HepG2 (cell line): ENCODE measurements around the gene IL1RAPL2. TPM values are rescaled to one million over a fixed set of nuclear protein-coding genes. Genes with fewer than 3 reads are reported as not detected.
A peak's percentile ranks its signal among the peaks of the same experiment; 100 is the strongest.

Experiments used
- ATAC-seq: fragments of 200-7000 bp; cut with Tn5 transposase; 3 replicates; pipeline ENCODE4 v1.9.1; 2020; ENCODE audit warnings: mild to moderate bottlenecking, moderate library complexity
- BruUV-seq: library from RNA; stranded (reverse); fragments of 400-500 nt; replicated peaks from 2 replicates; lab custom pipeline; 2021; lab: Mats Ljungman, UMichigan
- CTCF ChIA-PET: fragments of 300-600 bp; formaldehyde crosslinking; extraction: SDS; loops from one replicate; lab custom pipeline; 2021; ENCODE audit warnings: low total read pairs, inconsistent platforms, low intra/inter-chr PET ratio; lab: Yijun Ruan, JAX
- POLR2A ChIA-PET: fragments of 350-600 bp; sonication (Branson Sonifier 250); formaldehyde crosslinking; loops from one replicate; lab custom pipeline; 2020; ENCODE audit warnings: antibody characterized with exemption, inconsistent platforms; lab: Yijun Ruan, JAX
- DNase-seq: peaks from one replicate; pipeline ENCODE4 v3.0.0-alpha.2; 2015; ENCODE audit warnings: low spot score
- FAIRE-seq: peaks from 3 replicates; lab custom pipeline; 2011; peaks lifted over from hg19 to GRCh38; lab: Jason Lieb, UNC
- H2AFZ ChIP-seq: one replicate; pipeline ENCODE4 v1.6.1; 2011; ENCODE audit warnings: low read length, inconsistent platforms
- H3K27ac ChIP-seq: fragments of 300-600 bp; 3 replicates; pipeline ENCODE4 v1.8.0; 2011; ENCODE audit warnings: mixed run types, mild to moderate bottlenecking, mixed read lengths, low read length, inconsistent platforms; ENCODE audit not compliant: insufficient read depth; ENCODE audit errors: extremely low read length
- H3K27me3 ChIP-seq, 2 experiments: fragments of 200-600 bp in 1 of 2; 2 replicates in 1 of 2; 3 replicates in 1 of 2; pipeline versions ENCODE4 v1.6.0 to v1.8.0; 2011; ENCODE audit warnings: low read length in 2 of 2, mild to moderate bottlenecking in 2 of 2, moderate library complexity in 2 of 2, inconsistent platforms in 1 of 2; ENCODE audit not compliant: insufficient read depth in 2 of 2, control insufficient read depth in 1 of 2
- H3K36me3 ChIP-seq, 2 experiments: fragments of 200-600 bp in 1 of 2; replicated peaks in 1 of 2; 2 replicates in 1 of 2; 3 replicates in 1 of 2; pipeline versions ENCODE4 v1.5.1 to v1.8.0; 2011; ENCODE audit warnings: low read length in 2 of 2, inconsistent platforms in 1 of 2; ENCODE audit not compliant: insufficient read depth in 2 of 2, control insufficient read depth in 1 of 2
- H3K4me1 ChIP-seq: 2 replicates; pipeline ENCODE4 v1.5.1; 2012; ENCODE audit warnings: low read length, inconsistent platforms; ENCODE audit not compliant: insufficient read depth
- H3K4me2 ChIP-seq: 2 replicates; pipeline ENCODE4 v1.6.0; 2011; ENCODE audit warnings: low read depth, low read length, inconsistent platforms
- H3K4me3 ChIP-seq, 3 experiments: fragments of 200-600 bp in 1 of 3; sonication (generic), shearing (Covaris generic) in 1 of 3; replicated peaks in 1 of 3; 2 replicates each; pipeline ENCODE4 v1.5.1; 2011 to 2016; ENCODE audit warnings: low read length in 3 of 3, inconsistent platforms in 2 of 3, low read depth in 2 of 3, mild to moderate bottlenecking in 2 of 3, control low read depth in 1 of 3, mixed read lengths in 1 of 3; ENCODE audit not compliant: insufficient read depth in 1 of 3
- H3K79me2 ChIP-seq: one replicate; pipeline ENCODE4 v1.6.1; 2011; ENCODE audit warnings: low read length, inconsistent platforms; ENCODE audit not compliant: insufficient read depth
- H3K9ac ChIP-seq: 2 replicates; pipeline ENCODE4 v1.6.0; 2011; ENCODE audit warnings: mild to moderate bottlenecking, low read depth, low read length, inconsistent platforms; ENCODE audit not compliant: insufficient read depth
- H3K9me3 ChIP-seq: 2 replicates; pipeline ENCODE4 v1.5.1; 2012; ENCODE audit warnings: mild to moderate bottlenecking, low read length
- H4K20me1 ChIP-seq: 2 replicates; pipeline ENCODE4 v1.6.0; 2011; ENCODE audit warnings: inconsistent platforms, mild to moderate bottlenecking, low read length, moderate library complexity; ENCODE audit not compliant: insufficient read depth
- ESRRA ChIP-seq: sonication (generic); formaldehyde crosslinking; IDR thresholded peaks from 2 replicates; pipeline ENCODE4 v1.5.1; 2020; ENCODE audit warnings: mild to moderate bottlenecking, low read depth, missing genetic modification reagents
- HDAC2 ChIP-seq: sonication (generic); formaldehyde crosslinking; IDR thresholded peaks from 2 replicates; pipeline ENCODE4 v1.4.0; 2020; ENCODE audit warnings: missing genetic modification reagents
- MAF1 ChIP-seq: sonication (generic); formaldehyde crosslinking; IDR thresholded peaks from 2 replicates; pipeline ENCODE4 v1.5.0; 2020; ENCODE audit warnings: missing genetic modification reagents, borderline replicate concordance
- MAFF ChIP-seq: IDR thresholded peaks from 2 replicates; pipeline ENCODE4 v1.6.1; 2011; ENCODE audit warnings: low read depth, low read length, improper control_type of control experiment
- MAFK ChIP-seq, 2 experiments: IDR thresholded peaks in 1 of 2; conservative IDR thresholded peaks in 1 of 2; 2 replicates each; pipeline ENCODE4 v1.6.1; 2011; ENCODE audit warnings: improper control_type of control experiment in 2 of 2, low read length in 2 of 2
- TRIM24 ChIP-seq: sonication (generic); formaldehyde crosslinking; IDR thresholded peaks from 2 replicates; pipeline ENCODE4 v1.8.0; 2022; ENCODE audit warnings: mild to moderate bottlenecking, missing genetic modification reagents
- ZBTB10 ChIP-seq: sonication (generic); formaldehyde crosslinking; IDR thresholded peaks from 2 replicates; pipeline ENCODE4 v1.4.0; 2020; ENCODE audit warnings: missing genetic modification reagents, borderline replicate concordance
- ZNF12 ChIP-seq: sonication (generic); formaldehyde crosslinking; IDR thresholded peaks from 2 replicates; pipeline ENCODE4 v1.5.0; 2020; ENCODE audit warnings: missing genetic modification reagents
- ZNF317 ChIP-seq: sonication (generic); formaldehyde crosslinking; IDR thresholded peaks from 2 replicates; pipeline ENCODE4 v1.5.0; 2020; ENCODE audit warnings: mild to moderate bottlenecking, missing genetic modification reagents
- ZNF350 ChIP-seq: sonication (generic); formaldehyde crosslinking; IDR thresholded peaks from 2 replicates; pipeline ENCODE4 v1.4.0; 2020; ENCODE audit warnings: mild to moderate bottlenecking, low read depth, missing genetic modification reagents, borderline replicate concordance
- ZNF484 ChIP-seq: sonication (generic); formaldehyde crosslinking; IDR thresholded peaks from 2 replicates; pipeline ENCODE4 v1.5.1; 2020; ENCODE audit warnings: mild to moderate bottlenecking, low read depth, missing genetic modification reagents, borderline replicate concordance
- ZNF564 ChIP-seq: sonication (generic); formaldehyde crosslinking; IDR thresholded peaks from 2 replicates; pipeline ENCODE4 v1.8.1; 2023; ENCODE audit warnings: mild to moderate bottlenecking, missing genetic modification reagents
- ZNF572 ChIP-seq: sonication (generic); formaldehyde crosslinking; IDR thresholded peaks from 2 replicates; pipeline ENCODE4 v1.5.1; 2020; ENCODE audit warnings: mild to moderate bottlenecking, missing genetic modification reagents
- ZNF713 ChIP-seq: sonication (generic); formaldehyde crosslinking; IDR thresholded peaks from 2 replicates; pipeline ENCODE4 v1.4.0; 2020; ENCODE audit warnings: mild to moderate bottlenecking, missing genetic modification reagents
- WGBS: methylation state at CpG from one replicate; pipeline ENCODE4 v1.1.6; 2017; ENCODE audit warnings: low lambda C conversion rate; 5-methylcytosine and 5-hydroxymethylcytosine counted together
- in situ Hi-C: cut with HindIII; loops from 2 replicates; pipeline ENCODE4 v1.10.0; 2017; ENCODE audit warnings: low pct_unique_long_range_greater_than_20kb; ENCODE audit not compliant: extremely low pct_ligation_motif_present
- intact Hi-C: fragments of 100-400 bp; cut with micrococcal nuclease; formaldehyde crosslinking; loops from one replicate; pipeline ENCODE4 v1.10.0; 2022; ENCODE audit not compliant: unreplicated experiment
- polyA plus RNA-seq, 8 experiments: library from polyadenylated mRNA; depleted of rRNA in 3 of 8; stranded (reverse) in 7 of 8; unstranded in 1 of 8; fragments of >200 nt; fragmentation: Illumina TruSeq in 4 of 8; extraction: Trizol in 4 of 8; gene quantifications; 2 replicates each; pipeline versions ENCODE4 v1.2.1 to v1.2.3, GENCODE V29; 2011 to 2016; ENCODE audit warnings: low read depth in 4 of 8, missing spikeins in 1 of 8, mixed read lengths in 1 of 8; ENCODE audit not compliant: insufficient read depth in 1 of 8
- total RNA-seq, 5 experiments: library from RNA; depleted of rRNA; stranded (reverse); fragments of >200 nt; fragmentation: Illumina TruSeq; extraction: Trizol; gene quantifications; 2 replicates each; pipeline ENCODE4 v1.2.3, GENCODE V29; 2016; ENCODE audit warnings: low read depth in 1 of 5

The IL1RAPL2 gene
- total and polyA plus RNA-seq, 2 of the 13 experiments (the other 11 are each of a cell fraction or from before 2014, with no cell fraction given) = not detected

DNA sequence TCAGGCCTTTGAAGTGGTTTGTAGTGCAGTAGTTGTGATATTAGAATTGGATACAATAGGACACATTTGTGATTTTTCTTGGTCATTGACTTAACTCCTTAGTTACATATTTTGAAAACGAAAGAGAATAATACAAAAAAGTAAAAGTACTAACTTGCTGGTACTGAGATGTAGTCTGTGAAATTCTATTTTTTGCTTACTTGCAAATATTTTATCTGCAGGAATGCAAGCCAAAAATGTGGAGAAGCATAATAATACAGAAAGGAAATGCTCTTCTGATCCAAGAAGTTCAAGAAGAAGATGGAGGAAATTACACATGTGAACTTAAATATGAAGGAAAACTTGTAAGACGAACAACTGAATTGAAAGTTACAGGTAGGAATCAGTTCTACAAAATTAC is 701.2 kb downstream of the IL1RAPL2 start:
- intact Hi-C loops = no loop called here
- TF ChIP-seq MAFK (conservative IDR thresholded peaks at IDR 0.05 in 1 of 2, IDR thresholded peaks at IDR 0.05 in 1 of 2; ENCODE audit: low read length in 2 of 2) = peak; percentile 34 to 63; a peak in 2 of 4 replicates
- no peak for TF ChIP-seq ZNF564 (CRISPR knock-in tag)
- peak; percentile 57; the same call in 1 of the 2 replicates for TF ChIP-seq MAFF
- Histone ChIP-seq H3K27ac (no peak overlapping the region), H3K27me3 (no peaks in the 10 kb centered on the region), H3K79me2 (no peaks in the 10 kb centered on the region), H3K36me3 (no peaks in the 10 kb centered on the region), H3K4me3 (no peak overlapping the region), H3K4me2 (no peak overlapping the region), H3K9ac (no peak overlapping the region), H4K20me1 (no peaks in the 10 kb centered on the region), H3K9me3 (no peaks in the 10 kb centered on the region), H3K4me1 (no peaks in the 10 kb centered on the region), H2AFZ (no peak overlapping the region)
- CTCF ChIA-PET = no interaction called here
- 0% methylated on average over 2 of the region's 2 CpGs for WGBS
- POLR2A ChIA-PET = no interaction called here
- ATAC-seq (no peak), FAIRE-seq (no peak), DNase-seq (no peak)
- BruUV-seq = no TSS peak
- in situ Hi-C loops = no loop called here

GRCh38 chrX:105269386-105269785 is 703.4 kb downstream of the IL1RAPL2 start:
- intact Hi-C loops = no loop called here
- Histone ChIP-seq H3K4me2 (no peak overlapping the region), H4K20me1 (no peaks in the 10 kb centered on the region), H3K27me3 (no peaks in the 10 kb centered on the region), H3K27ac (no peak overlapping the region), H3K9ac (no peak overlapping the region), H3K4me3 (no peak overlapping the region), H2AFZ (no peak overlapping the region), H3K36me3 (no peaks in the 10 kb centered on the region), H3K4me1 (no peaks in the 10 kb centered on the region), H3K9me3 (no peaks in the 10 kb centered on the region), H3K79me2 (no peaks in the 10 kb centered on the region)
- no peak for FAIRE-seq
- WGBS = 0% methylated on average over 2 of the region's 2 CpGs
- CTCF ChIA-PET = no interaction called here
- in situ Hi-C loops = no loop called here
- no peak for DNase-seq
- no peak for ATAC-seq
- POLR2A ChIA-PET = no interaction called here
- no TSS peak for BruUV-seq
- TF ChIP-seq HDAC2 (CRISPR knock-in tag) (no peak), ZNF12 (CRISPR knock-in tag) (no peak), ZNF484 (CRISPR knock-in tag) (no peak), ZNF572 (CRISPR knock-in tag) (no peak), ZNF713 (CRISPR knock-in tag) (no peak), ZNF317 (CRISPR knock-in tag) (no peak), ESRRA (no peak), ZBTB10 (CRISPR knock-in tag) (no peak), ZNF350 (no peak), MAF1 (no peak), TRIM24 (CRISPR knock-in tag) (no peak)
